GM23338 (cell line): ENCODE measurements around the gene UQCRH. TPM values are rescaled to one million over a fixed set of nuclear protein-coding genes. Genes with fewer than 3 reads are reported as not detected.

ENCODE experiments used
- ATAC-seq: fragments of 200-7000 bp; cut with Tn5 transposase; 3 replicates; pipeline ENCODE4 v1.9.1; 2020
- DNase-seq: peaks from one replicate; pipeline ENCODE4 v3.0.0-alpha.2; 2015; ENCODE audit warnings: low spot score
- H2AFZ ChIP-seq: fragments of 200-600 bp; sonication (generic); 2 replicates; pipeline ENCODE4 v1.8.0; 2016; ENCODE audit warnings: antibody characterized with exemption, mild to moderate bottlenecking, moderate library complexity
- H3F3A ChIP-seq: fragments of 200-600 bp; sonication (generic); replicated peaks from 2 replicates; pipeline ENCODE4 v1.8.0; 2017; ENCODE audit warnings: antibody characterized with exemption, mixed run types, low read depth
- H3K27ac ChIP-seq: fragments of 200-600 bp; sonication (generic); 2 replicates; pipeline ENCODE4 v1.6.1; 2016; ENCODE audit warnings: low read depth
- H3K27me3 ChIP-seq: fragments of 200-600 bp; sonication (generic); 2 replicates; pipeline ENCODE4 v1.8.0; 2016; ENCODE audit warnings: mild to moderate bottlenecking, mixed run types, moderate library complexity; ENCODE audit not compliant: insufficient read depth
- H3K36me3 ChIP-seq: fragments of 200-600 bp; sonication (generic); 2 replicates; pipeline ENCODE4 v1.8.0; 2016; ENCODE audit warnings: mild to moderate bottlenecking; ENCODE audit not compliant: insufficient read depth
- H3K4me1 ChIP-seq: fragments of 200-600 bp; sonication (generic); 2 replicates; pipeline ENCODE4 v1.8.0; 2016; ENCODE audit warnings: mild to moderate bottlenecking, moderate library complexity; ENCODE audit not compliant: insufficient read depth
- H3K4me2 ChIP-seq: fragments of 200-600 bp; sonication (generic); 2 replicates; pipeline ENCODE4 v1.7.1; 2017; ENCODE audit warnings: mixed run types
- H3K4me3 ChIP-seq: fragments of 200-600 bp; sonication (generic); 2 replicates; pipeline ENCODE4 v1.6.1; 2016; ENCODE audit warnings: mixed run types
- H3K79me2 ChIP-seq: fragments of 200-600 bp; sonication (generic); replicated peaks from 2 replicates; pipeline ENCODE4 v1.8.0; 2017; ENCODE audit warnings: mild to moderate bottlenecking; ENCODE audit not compliant: insufficient read depth
- H3K9me2 ChIP-seq: fragments of 200-600 bp; sonication (generic); 2 replicates; pipeline ENCODE4 v1.8.0; 2017; ENCODE audit not compliant: insufficient read depth
- H4K20me1 ChIP-seq: fragments of 200-600 bp; sonication (generic); replicated peaks from 2 replicates; pipeline ENCODE4 v1.8.0; 2017; ENCODE audit warnings: mild to moderate bottlenecking; ENCODE audit not compliant: insufficient read depth
- H3K27ac Mint-ChIP-seq: 2 replicates; pipeline ENCODE4 v1.8.0; 2020; ENCODE audit warnings: inconsistent platforms, mild to moderate bottlenecking, moderate library complexity, mixed read lengths
- H3K27me3 Mint-ChIP-seq: 3 replicates; pipeline ENCODE4 v1.8.0; 2022; ENCODE audit warnings: low read depth, mild to moderate bottlenecking, moderate library complexity, mixed read lengths, inconsistent platforms; ENCODE audit not compliant: insufficient read depth, poor library complexity
- H3K36me3 Mint-ChIP-seq: 3 replicates; pipeline ENCODE4 v1.8.0; 2021; ENCODE audit warnings: low read depth, mild to moderate bottlenecking, inconsistent platforms, moderate library complexity, mixed read lengths
- H3K4me1 Mint-ChIP-seq: 3 replicates; pipeline ENCODE4 v1.8.0; 2020; ENCODE audit warnings: mild to moderate bottlenecking, inconsistent platforms, mixed read lengths
- H3K4me3 Mint-ChIP-seq: 3 replicates; pipeline ENCODE4 v1.8.0; 2021; ENCODE audit warnings: moderate library complexity, mild to moderate bottlenecking, inconsistent platforms, mixed read lengths
- H3K9me3 Mint-ChIP-seq: 3 replicates; pipeline ENCODE4 v1.8.0; 2020; ENCODE audit warnings: moderate library complexity, mild to moderate bottlenecking, inconsistent platforms, mixed read lengths
- CREB1 ChIP-seq: fragments of 250-450 bp; sonication (Bioruptor Pico); IDR thresholded peaks from 2 replicates; pipeline ENCODE4 v1.5.0; 2020; ENCODE audit warnings: low read depth, mild to moderate bottlenecking, moderate library complexity
- CTCF ChIP-seq, 2 experiments: fragments of 200-600 bp in 1 of 2; sonication (generic) in 1 of 2; conservative IDR thresholded peaks; 2 replicates each; pipeline versions ENCODE4 v1.5.1 to v1.6.1; 2016 to 2017; ENCODE audit warnings: antibody characterized with exemption in 2 of 2, low read depth in 2 of 2, mild to moderate bottlenecking in 2 of 2, moderate library complexity in 1 of 2
- ETS1 ChIP-seq: IDR thresholded peaks from 2 replicates; pipeline ENCODE4 v1.6.1; 2016; ENCODE audit warnings: antibody characterized with exemption
- EZH2 ChIP-seq: fragments of 200-600 bp; sonication (generic); IDR thresholded peaks from one replicate; pipeline ENCODE4 v1.8.0; 2017; ENCODE audit warnings: antibody characterized with exemption, mild to moderate bottlenecking, low read depth; ENCODE audit not compliant: unreplicated experiment
- EZH2phosphoT487 ChIP-seq: fragments of 200-600 bp; sonication (generic); IDR thresholded peaks from one replicate; pipeline ENCODE4 v1.8.1; 2018; ENCODE audit warnings: antibody characterized with exemption; ENCODE audit not compliant: unreplicated experiment
- JUNB ChIP-seq: IDR thresholded peaks from one replicate; pipeline ENCODE4 v1.6.1; 2016; ENCODE audit warnings: antibody characterized with exemption; ENCODE audit not compliant: unreplicated experiment
- NANOG ChIP-seq: IDR thresholded peaks from 2 replicates; pipeline ENCODE4 v1.6.1; 2016; ENCODE audit warnings: antibody characterized with exemption, borderline replicate concordance
- POLR2AphosphoS5 ChIP-seq: IDR thresholded peaks from 2 replicates; pipeline ENCODE4 v1.6.1; 2016; ENCODE audit warnings: antibody characterized with exemption, low read depth
- REST ChIP-seq: IDR thresholded peaks from one replicate; pipeline ENCODE4 v1.6.1; 2018; ENCODE audit warnings: antibody characterized with exemption; ENCODE audit not compliant: unreplicated experiment
- STAT1 ChIP-seq: IDR thresholded peaks from one replicate; pipeline ENCODE4 v1.6.1; 2016; ENCODE audit warnings: antibody characterized with exemption; ENCODE audit not compliant: unreplicated experiment
- ZNF114 ChIP-seq: fragments of 250-450 bp; sonication (Bioruptor Pico); IDR thresholded peaks from 2 replicates; pipeline ENCODE4 v1.5.0; 2020; ENCODE audit warnings: mild to moderate bottlenecking, moderate library complexity
- ZNF331 ChIP-seq: fragments of 250-450 bp; sonication (Bioruptor Pico); IDR thresholded peaks from 2 replicates; pipeline ENCODE4 v1.5.0; 2020; ENCODE audit warnings: low read depth, mild to moderate bottlenecking, moderate library complexity
- ZNF462 ChIP-seq: fragments of 250-450 bp; sonication (Bioruptor Pico); IDR thresholded peaks from 2 replicates; pipeline ENCODE4 v1.5.0; 2020; ENCODE audit warnings: mild to moderate bottlenecking, moderate library complexity
- polyA plus RNA-seq: library from polyadenylated mRNA; unstranded; fragments of >200 nt; fragmentation: Nextera tagmentation; extraction: Ambion mirVana; gene quantifications from 2 replicates; pipeline ENCODE4 v1.2.1, GENCODE V29; 2016
- total RNA-seq: library from RNA; depleted of rRNA; stranded (reverse); fragments of >200 nt; shearing (Covaris generic); gene quantifications from 2 replicates; pipeline ENCODE4 v1.2.3, GENCODE V29; 2014

Gene UQCRH
- total and polyA plus RNA-seq, 2 experiments from 2014 or later: 579 to 1,330 TPM

- Histone ChIP-seq H4K20me1 (peaks cover 55% of the 10 kb centered on the region), H3K4me1 (peaks cover 32% of the 10 kb centered on the region), H3K36me3 (peaks cover 66% of the 10 kb centered on the region), H3K79me2 (peaks cover 52% of the 10 kb centered on the region), H2AFZ (no peak overlapping the region), H3K4me3 (no peak overlapping the region), H3K4me2 (peak overlapping the region; percentile 23; the same call in 1 of the 2 replicates), H3K27me3 (no peaks in the 10 kb centered on the region), H3K27ac (peak overlapping the region; percentile 93), H3K9me2 (no peaks in the 10 kb centered on the region), H3F3A (peaks cover 39% of the 10 kb centered on the region)
- no peak for DNase-seq
- no peak for TF ChIP-seq STAT1
- TF ChIP-seq EZH2: no peak
- no peak for TF ChIP-seq EZH2phosphoT487
- no peak for TF ChIP-seq ZNF331 (CRISPR knock-in tag)
- TF ChIP-seq ETS1: no peak
- no peak for TF ChIP-seq CTCF (conservative IDR thresholded peaks at IDR 0.05; ENCODE audit: low read depth in 2 of 2)
- no peak for TF ChIP-seq POLR2AphosphoS5
- TF ChIP-seq NANOG: no peak
- TF ChIP-seq CREB1 (CRISPR knock-in tag): no peak
- no peak for TF ChIP-seq ZNF114 (CRISPR knock-in tag)
- TF ChIP-seq REST: no peak
- no peak for TF ChIP-seq ZNF462 (CRISPR knock-in tag)
- no peak for TF ChIP-seq JUNB
- Mint-ChIP-seq H3K9me3 (no peaks in the 10 kb centered on the region), H3K4me3 (no peak overlapping the region), H3K27me3 (peaks cover 8% of the 10 kb centered on the region), H3K36me3 (peaks cover 87% of the 10 kb centered on the region), H3K27ac (peak overlapping the region; percentile 80), H3K4me1 (peaks cover 30% of the 10 kb centered on the region)
- ATAC-seq: no peak
Measured at GRCh38 chr1:46310321-46310720, 6.8 kb downstream of the UQCRH start.
